ENCODE data around the gene S100A6. TPM values are rescaled to one million over a fixed set of nuclear protein-coding genes. Genes with fewer than 3 reads are reported as not detected.

The S100A6 gene
- total RNA-seq, 1 donor from 2014 or later: 216 TPM

DNA sequence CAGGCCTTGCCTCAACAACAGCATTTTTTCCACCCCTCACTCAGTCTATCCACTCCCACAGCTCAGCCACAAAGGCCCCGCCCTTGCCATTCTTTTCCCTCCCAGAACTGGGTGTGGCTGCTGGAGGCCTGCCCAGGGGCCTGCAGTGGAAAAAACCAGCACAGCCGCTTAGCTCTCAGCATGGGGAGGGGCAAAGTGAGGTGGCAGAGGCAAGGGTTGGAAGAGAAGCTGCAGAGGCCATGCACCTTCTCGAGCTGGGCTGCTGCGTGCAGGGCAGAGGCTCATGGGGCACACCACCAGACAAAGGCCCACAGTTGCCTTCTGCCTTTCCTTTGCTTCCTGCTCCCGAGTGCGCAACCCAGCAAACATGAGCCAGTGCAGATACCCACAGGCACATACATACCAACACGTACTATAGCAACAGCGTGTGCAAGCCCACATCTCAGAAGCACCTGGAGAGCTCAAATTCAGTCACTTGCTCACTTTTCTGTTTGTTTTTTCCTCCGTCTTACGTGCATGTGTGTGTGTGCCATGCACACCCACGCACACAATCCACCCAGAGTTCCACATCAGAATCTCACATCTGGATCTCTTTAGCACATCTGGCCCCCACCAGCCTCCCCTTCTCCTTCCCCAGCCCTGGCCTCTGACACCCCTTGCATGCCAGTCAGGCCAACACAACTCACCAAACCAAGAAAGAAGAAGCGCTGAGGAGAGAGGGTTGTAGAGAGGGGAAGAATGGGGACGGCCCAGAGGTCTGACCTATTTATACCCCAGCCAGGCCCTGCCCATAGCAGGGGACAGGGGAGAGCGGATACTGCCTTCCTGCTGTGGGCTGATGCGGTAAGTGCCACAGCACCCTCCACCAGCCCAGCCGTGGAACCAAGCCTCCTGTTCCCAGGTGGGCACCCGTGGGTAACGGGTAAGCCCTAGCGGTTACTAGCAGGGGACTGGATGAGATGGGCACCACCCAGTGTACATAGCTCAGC lies 9.6 kb upstream of the S100A6 start, which contains the start of gene S100A4:
S100A4 (minus strand) TSS at position 740 of the 989 bp plus-strand sequence. CDS start 1,012 bp downstream, outside the sequence.
- DNase-seq (ENCODE audit: low spot score): peak; percentile 99

DNA sequence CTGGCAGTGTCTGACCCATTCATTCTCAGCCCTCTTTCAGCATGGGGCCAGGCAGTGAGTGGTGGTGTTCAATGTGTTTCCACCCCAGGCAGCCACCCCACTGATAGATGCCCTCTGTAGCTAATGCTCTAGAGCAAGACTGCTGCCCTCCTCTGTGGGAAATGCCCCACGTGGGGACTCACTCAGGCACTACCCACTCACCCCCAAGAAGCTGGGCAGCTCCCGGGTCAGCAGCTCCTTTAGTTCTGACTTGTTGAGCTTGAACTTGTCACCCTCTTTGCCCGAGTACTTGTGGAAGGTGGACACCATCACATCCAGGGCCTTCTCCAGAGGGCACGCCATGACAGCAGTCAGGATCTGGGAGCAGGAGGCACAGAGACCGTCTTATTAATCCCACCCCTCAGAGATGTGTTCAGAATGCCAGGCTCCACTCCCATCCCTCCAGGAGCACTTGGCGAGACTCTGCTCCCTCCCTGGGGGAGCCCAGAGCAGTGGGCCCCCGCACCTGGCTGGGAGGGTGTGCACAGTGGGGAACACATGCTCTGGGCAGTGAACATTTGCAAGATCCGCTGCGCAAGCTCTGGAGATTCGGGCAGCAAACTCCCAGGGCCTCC lies 8.8 kb upstream of the S100A6 start:
- no peak for DNase-seq (ENCODE audit: low spot score)

- DNase-seq (ENCODE audit: low spot score): no peak
Measured at GRCh38 chr1:153543736-153544135, 7.9 kb upstream of the S100A6 start.

DNA sequence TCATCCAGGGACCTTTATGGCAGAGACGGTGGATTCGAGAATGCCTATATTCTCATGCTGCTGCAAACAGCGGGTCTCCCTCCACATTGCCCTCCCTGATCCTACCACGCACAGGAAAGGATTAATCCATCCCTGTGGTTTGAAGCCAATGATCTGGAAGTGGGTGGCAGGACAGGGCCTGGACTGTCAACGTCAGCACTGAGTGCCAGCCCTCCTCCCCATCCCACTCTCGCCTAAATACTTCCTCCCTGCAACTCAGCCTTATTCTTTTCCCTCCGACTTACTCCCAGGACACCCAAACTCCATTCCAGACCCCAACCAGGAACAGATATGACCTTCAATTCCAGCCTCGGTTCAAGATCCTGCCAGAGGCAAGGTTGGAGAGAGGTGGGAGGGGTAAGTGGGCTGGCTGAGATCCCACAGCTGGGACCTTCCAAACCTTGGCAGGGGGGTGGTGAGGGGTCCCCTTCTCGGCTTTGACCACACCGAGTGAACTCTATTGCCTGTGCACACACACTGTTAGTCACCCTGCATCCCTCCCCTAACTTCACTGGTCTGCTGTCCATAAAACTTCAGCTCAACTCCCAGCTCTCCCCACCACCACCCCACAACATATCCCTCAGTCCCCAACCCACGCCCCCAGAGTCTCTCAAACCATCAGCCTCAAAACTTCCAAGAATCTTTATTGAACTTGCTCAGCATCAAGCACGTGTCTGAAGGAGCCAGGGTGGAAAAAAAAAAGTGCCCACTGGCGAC lies 7.3 kb upstream of the S100A6 start:
- no peak for DNase-seq (ENCODE audit: low spot score)

GRCh38 chr1:153541641-153542590 lies 6.1 kb upstream of the S100A6 start:
- DNase-seq (ENCODE audit: low spot score): no peak

DNA sequence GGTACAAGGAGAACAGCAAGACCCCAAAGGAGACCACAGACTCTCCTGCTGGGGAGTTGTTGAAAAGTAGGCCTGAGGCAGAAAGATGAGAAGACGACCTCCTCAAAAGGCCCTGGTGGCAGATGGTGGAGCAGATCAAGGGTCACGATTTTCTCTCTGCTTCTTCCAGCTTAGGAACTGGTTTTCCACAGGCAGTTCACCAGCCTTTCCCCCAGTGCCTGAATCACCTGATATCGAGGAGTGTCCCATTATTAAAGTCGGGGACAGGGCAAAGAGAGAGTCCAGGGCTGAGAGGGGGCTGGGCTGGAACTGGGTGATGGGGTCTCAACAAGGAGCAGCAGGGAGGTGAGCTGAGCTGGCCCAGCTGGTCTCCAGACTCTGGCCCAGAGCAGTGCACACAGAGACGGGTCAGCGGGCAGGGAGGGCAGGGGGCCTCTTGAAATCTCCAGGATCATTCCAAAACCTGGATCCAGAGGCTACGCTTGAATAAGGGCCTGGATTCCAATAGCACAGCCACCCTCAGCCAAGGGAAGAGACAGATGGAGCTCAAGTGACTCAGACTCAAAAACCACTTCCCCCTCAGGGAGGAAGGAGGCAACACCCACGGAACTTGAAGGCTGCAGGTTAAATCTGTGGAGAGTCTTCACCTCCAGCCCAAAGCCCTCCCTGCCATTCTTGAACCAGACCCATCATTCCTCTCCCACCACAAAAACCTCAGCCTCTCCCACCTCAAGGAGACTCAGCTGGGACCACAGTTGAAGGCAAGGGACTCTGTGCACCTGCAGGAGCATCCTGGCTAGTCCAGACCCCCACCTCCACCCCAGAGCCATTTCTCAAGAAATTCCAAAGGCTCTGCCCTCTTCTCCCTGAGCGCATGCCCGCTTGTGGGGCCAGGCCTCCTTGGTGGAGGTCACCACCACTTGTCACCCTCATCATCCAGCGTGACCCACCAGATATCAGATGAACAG lies 4.9 kb upstream of the S100A6 start, which contains the start of gene S100A5:
S100A5 (minus strand) TSS at position 541 of the 968 bp plus-strand sequence. CDS start 743 bp downstream, outside the sequence.
- DNase-seq (ENCODE audit: low spot score): no peak

GRCh38 chr1:153539395-153540093 lies 3.8 kb upstream of the S100A6 start:
- DNase-seq (ENCODE audit: low spot score): no peak

DNA sequence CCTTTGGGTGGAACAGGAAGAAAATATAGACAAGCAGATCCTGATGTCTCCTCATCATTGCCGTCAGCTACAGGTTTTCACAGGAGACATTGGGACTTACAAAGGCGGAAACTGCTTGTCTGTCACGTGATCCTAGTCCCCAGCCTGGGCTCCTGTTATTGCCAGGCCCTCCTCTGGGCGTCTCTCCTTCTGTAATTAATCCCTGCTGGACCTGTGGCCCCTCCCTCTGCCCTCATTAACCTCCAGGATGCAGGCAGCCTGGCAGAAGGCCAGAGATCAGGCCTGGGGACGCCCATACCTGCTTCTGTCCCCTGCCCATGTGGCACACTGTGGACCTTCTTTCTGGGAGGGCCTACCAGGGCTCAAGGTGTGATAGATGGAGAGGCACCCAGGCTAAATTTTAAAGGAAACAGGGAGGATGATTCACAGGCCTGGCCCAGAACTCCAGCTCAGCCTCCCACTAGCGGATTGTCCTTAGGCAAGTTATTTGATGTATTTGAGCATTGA lies 2.6 kb upstream of the S100A6 start:
- DNase-seq (ENCODE audit: low spot score): no peak

DNA sequence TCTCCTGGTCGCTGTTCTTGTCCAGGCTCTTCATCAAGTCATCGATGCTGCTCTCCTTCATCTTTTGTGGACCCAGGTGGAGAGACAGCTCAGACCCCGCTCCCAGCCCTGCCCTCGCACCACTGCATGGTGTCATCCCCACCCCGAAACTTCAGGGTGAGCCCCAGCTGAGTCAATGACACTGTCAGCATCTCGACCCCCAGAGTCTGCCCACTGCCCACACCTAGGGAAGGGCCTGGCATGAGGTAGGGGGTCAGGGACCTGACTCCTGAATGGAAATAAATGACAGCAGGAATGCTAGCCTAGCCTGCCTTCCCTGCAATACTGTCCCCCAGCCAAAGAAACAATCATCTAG lies 1.6 kb upstream of the S100A6 start:
- no peak for DNase-seq (ENCODE audit: low spot score)

DNA sequence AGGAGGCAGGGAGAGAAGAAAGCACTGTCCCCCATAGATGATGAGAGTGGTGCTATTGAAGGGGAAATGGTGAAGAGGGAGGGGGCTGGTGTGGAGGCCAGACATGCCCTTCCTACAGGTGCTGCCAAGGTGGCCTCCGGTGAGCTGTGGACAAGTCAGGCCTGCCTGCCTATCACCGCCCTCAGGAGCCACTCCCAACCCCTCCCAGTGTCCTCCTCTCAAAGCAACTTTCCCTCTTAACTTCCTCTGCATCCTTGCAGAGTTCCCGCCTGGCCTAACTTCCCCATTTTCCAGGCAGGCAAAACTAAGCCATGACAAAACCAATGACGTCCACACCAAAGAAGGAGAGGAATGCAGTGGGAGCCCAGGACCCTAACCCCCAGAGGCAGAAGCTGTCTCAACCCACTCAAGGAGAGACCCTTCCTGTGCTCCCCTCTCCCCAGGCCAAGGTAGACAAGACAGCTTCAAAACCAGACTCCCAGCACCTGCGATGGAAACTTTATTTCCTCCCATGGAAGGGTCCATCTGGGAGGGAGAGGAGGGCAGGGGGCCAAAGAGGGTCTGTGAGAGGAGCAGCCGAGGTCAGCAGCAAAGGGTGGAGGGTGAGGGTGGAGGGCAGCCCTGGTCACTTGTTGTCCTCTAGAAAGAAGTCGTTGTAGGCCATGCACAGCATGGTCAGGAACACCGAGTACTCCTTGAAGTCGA lies 1.0 kb upstream of the S100A6 start:
- no peak for DNase-seq (ENCODE audit: low spot score)

- DNase-seq (ENCODE audit: low spot score): peak; percentile 89
Measured at GRCh38 chr1:153536012-153536670, 350 bp upstream of the S100A6 start.

GRCh38 chr1:153534925-153535241 lies 908 bp downstream of the S100A6 start:
- no peak for DNase-seq (ENCODE audit: low spot score)

- no peak for DNase-seq (ENCODE audit: low spot score)
Measured at GRCh38 chr1:153534226-153534924, 1.4 kb downstream of the S100A6 start.

GRCh38 chr1:153533689-153534201 lies 2.0 kb downstream of the S100A6 start:
- DNase-seq (ENCODE audit: low spot score): peak; percentile 82

GRCh38 chr1:153532769-153533599 lies 2.8 kb downstream of the S100A6 start:
- DNase-seq (ENCODE audit: low spot score): peak; percentile 97

- DNase-seq (ENCODE audit: low spot score): no peak
Measured at GRCh38 chr1:153532181-153532580, 3.6 kb downstream of the S100A6 start.
